ENCODE data around the gene FGF9.

- no peak for TF ChIP-seq CTCF (IDR thresholded peaks at IDR 0.05)
- no peak for TF ChIP-seq POLR2A (IDR thresholded peaks at IDR 0.05)
These were observed 73.3 kb downstream of the FGF9 start for GRCh38 chr13:21744149-21744548.
